Peyer's patch (tissue), 4 donors: ENCODE data around the gene CFAP54. TPM values are rescaled to one million over a fixed set of nuclear protein-coding genes. Genes with fewer than 3 reads are reported as not detected.

ENCODE experiments used
- DNase-seq, 3 donors: peaks; one replicate each; pipeline ENCODE4 v3.0.0-alpha.2; 2017 to 2019
- H3K27ac ChIP-seq, 4 donors: fragments of 200-600 bp; sonication (generic); one replicate each; pipeline ENCODE4 v1.5.1; 2016 to 2019
- H3K27me3 ChIP-seq, 2 donors: fragments of 200-600 bp; sonication (generic); one replicate each; pipeline ENCODE4 v1.5.1; 2019
- H3K36me3 ChIP-seq, 3 donors: fragments of 200-600 bp; sonication (generic); one replicate each; pipeline ENCODE4 v1.5.1; 2016 to 2019
- H3K4me1 ChIP-seq, 4 donors: fragments of 200-600 bp; sonication (generic); one replicate each; pipeline ENCODE4 v1.5.1; 2016 to 2019
- H3K4me3 ChIP-seq, 4 donors: fragments of 200-600 bp; sonication (generic); 1 replicate in 3 of 4; 2 replicates in 1 of 4; pipeline ENCODE4 v1.5.1; 2016 to 2019; ENCODE audit warnings: mild to moderate bottlenecking in 1 of 4
- H3K9me3 ChIP-seq, 4 donors: fragments of 200-600 bp; sonication (generic); one replicate each; pipeline ENCODE4 v1.5.1; 2016 to 2019; ENCODE audit warnings: mild to moderate bottlenecking in 1 of 4
- CTCF ChIP-seq, 6 experiments: fragments of 450-650 bp in 4 of 6; fragments of 200-600 bp in 2 of 6; sonication (generic) in 1 of 6; IDR thresholded peaks; one replicate each; pipeline ENCODE4 v1.5.1; 2017 to 2019; ENCODE audit warnings: antibody characterized with exemption in 6 of 6, mild to moderate bottlenecking in 3 of 6, moderate library complexity in 1 of 6
- POLR2A ChIP-seq, 2 donors: fragments of 450-650 bp; IDR thresholded peaks; one replicate each; pipeline ENCODE4 v1.5.1; 2017; ENCODE audit warnings: antibody characterized with exemption in 2 of 2, mild to moderate bottlenecking in 2 of 2, moderate library complexity in 2 of 2
- total RNA-seq, 4 donors: library from RNA; depleted of rRNA; stranded (reverse); fragments of >200 nt; gene quantifications; one replicate each; pipeline ENCODE4 v1.1.0, GENCODE V29; 2016

CFAP54 gene
- total RNA-seq = 1 to 10 TPM in 1 of 4 donors, under 1 TPM in 2, not detected in 1; 0.80 to 2.7 (median 0.83) TPM

GRCh38 chr12:96489392-96490056, at the start of gene CFAP54:
Gene CFAP54 (plus strand): TSS chr12:96489577. CDS start chr12:96489610, 33 bp downstream.
- H3K4me3 ChIP-seq = peak within 1 kb of the TSS; percentile 45 to 66 (median 56)
- H3K27me3 ChIP-seq = no peaks in the 10 kb centered on the region
- H3K4me1 ChIP-seq = no peaks in the 10 kb centered on the region
- peak within 1 kb of the TSS in 2 of 4 donors; percentile 38 to 63 for H3K27ac ChIP-seq
- peak; percentile 89 to 97 (median 96) for DNase-seq
- H3K9me3 ChIP-seq = no peaks in the 10 kb centered on the region
- no peaks in the 10 kb centered on the region for H3K36me3 ChIP-seq
- TF ChIP-seq POLR2A (IDR thresholded peaks at IDR 0.05) = no peak
- TF ChIP-seq CTCF (IDR thresholded peaks at IDR 0.05) = peak; percentile 78 to 89 (median 80)

- TF ChIP-seq POLR2A (IDR thresholded peaks at IDR 0.05) (no peak), CTCF (IDR thresholded peaks at IDR 0.05) (no peak)
- DNase-seq = no peak
- H3K4me3 ChIP-seq = no peak overlapping the region
- no peaks in the 10 kb centered on the region for H3K36me3 ChIP-seq
- H3K27ac ChIP-seq = no peak overlapping the region
- peaks cover 0 to 6% (median 0%) of the 10 kb centered on the region in 4 donors for H3K4me1 ChIP-seq
- no peaks in the 10 kb centered on the region for H3K27me3 ChIP-seq
- H3K9me3 ChIP-seq = no peaks in the 10 kb centered on the region
Observed at GRCh38 chr12:96441816-96442215, 47.6 kb upstream of the CFAP54 start.

GRCh38 chr12:96442906-96443305, 46.5 kb upstream of the CFAP54 start:
- no peaks in the 10 kb centered on the region for H3K9me3 ChIP-seq
- DNase-seq = no peak
- TF ChIP-seq POLR2A (IDR thresholded peaks at IDR 0.05) = no peak
- no peak for TF ChIP-seq CTCF (IDR thresholded peaks at IDR 0.05)
- H3K27ac ChIP-seq = no peak overlapping the region
- H3K27me3 ChIP-seq = no peaks in the 10 kb centered on the region
- H3K36me3 ChIP-seq = no peaks in the 10 kb centered on the region
- peaks cover 0 to 6% (median 0%) of the 10 kb centered on the region in 4 donors for H3K4me1 ChIP-seq
- H3K4me3 ChIP-seq = no peak overlapping the region

- peaks cover 0 to 6% (median 0%) of the 10 kb centered on the region in 4 donors for H3K4me1 ChIP-seq
- no peak overlapping the region for H3K27ac ChIP-seq
- H3K36me3 ChIP-seq = no peaks in the 10 kb centered on the region
- no peaks in the 10 kb centered on the region for H3K27me3 ChIP-seq
- DNase-seq = no peak
- TF ChIP-seq POLR2A (IDR thresholded peaks at IDR 0.05) (no peak), CTCF (IDR thresholded peaks at IDR 0.05) (no peak)
- H3K9me3 ChIP-seq = no peaks in the 10 kb centered on the region
- H3K4me3 ChIP-seq = no peak overlapping the region
Observed at GRCh38 chr12:96444399-96444798, 45.0 kb upstream of the CFAP54 start.

- DNase-seq = peak in 2 of 3 donors; percentile 37 to 61
- H3K27me3 ChIP-seq = no peaks in the 10 kb centered on the region
- peak overlapping the region; percentile 58 to 70 (median 66) for H3K27ac ChIP-seq
- no peak overlapping the region for H3K4me3 ChIP-seq
- H3K4me1 ChIP-seq = peaks cover 0 to 6% (median 0%) of the 10 kb centered on the region in 4 donors
- H3K36me3 ChIP-seq = no peaks in the 10 kb centered on the region
- no peaks in the 10 kb centered on the region for H3K9me3 ChIP-seq
- TF ChIP-seq POLR2A (IDR thresholded peaks at IDR 0.05) = peak; percentile 22 to 23
- TF ChIP-seq CTCF (IDR thresholded peaks at IDR 0.05) = no peak
Observed at GRCh38 chr12:96445691-96446583, 43.4 kb upstream of the CFAP54 start.
